Keratinocyte (primary cell): ENCODE results near the gene CHD3. TPM values are rescaled to one million over a fixed set of nuclear protein-coding genes. Genes with fewer than 3 reads are reported as not detected.
"Not testable (repeated sequence)": the region's sequence is repeated elsewhere in the genome, so short reads cannot be mapped to it uniquely, and the experiment has no call there.

Experiments used
- DNase-seq: peaks from one replicate; pipeline ENCODE4 v3.0.0-alpha.2; 2011; ENCODE audit warnings: low read depth, missing footprints, low spot score
- FAIRE-seq: peaks from 2 replicates; lab custom pipeline; 2011; peaks lifted over from hg19 to GRCh38; lab: Jason Lieb, UNC
- H2AFZ ChIP-seq: 2 replicates; pipeline ENCODE4 v1.6.0; 2012; ENCODE audit warnings: low read length, control low read depth, inconsistent platforms; ENCODE audit not compliant: control insufficient read depth
- H3K27ac ChIP-seq: 2 replicates; pipeline ENCODE4 v1.5.1; 2011; ENCODE audit warnings: low read length; ENCODE audit not compliant: control insufficient read depth, insufficient read depth
- H3K27me3 ChIP-seq: 3 replicates; pipeline ENCODE4 v1.6.0; 2011; ENCODE audit warnings: low read length; ENCODE audit not compliant: control insufficient read depth, insufficient read depth; ENCODE audit errors: extremely low read depth
- H3K36me3 ChIP-seq, 2 experiments: 2 replicates in 1 of 2; 3 replicates in 1 of 2; pipeline ENCODE4 v1.5.1; 2011; ENCODE audit warnings: low read length in 2 of 2, mild to moderate bottlenecking in 1 of 2; ENCODE audit not compliant: control insufficient read depth in 2 of 2, insufficient read depth in 2 of 2; ENCODE audit errors: extremely low read depth in 1 of 2
- H3K4me1 ChIP-seq: 3 replicates; pipeline ENCODE4 v1.5.1; 2011; ENCODE audit warnings: low read length; ENCODE audit not compliant: control insufficient read depth, insufficient read depth; ENCODE audit errors: extremely low read depth
- H3K4me2 ChIP-seq: 3 replicates; pipeline ENCODE4 v1.6.0; 2011; ENCODE audit warnings: low read depth, low read length; ENCODE audit not compliant: control insufficient read depth, insufficient read depth; ENCODE audit errors: extremely low read depth
- H3K4me3 ChIP-seq, 3 experiments: fragments of 200-600 bp in 1 of 3; sonication (generic) in 1 of 3; 2 replicates in 2 of 3; 3 replicates in 1 of 3; pipeline ENCODE4 v1.5.1; 2011 to 2016; ENCODE audit warnings: low read length in 3 of 3, mild to moderate bottlenecking in 3 of 3, control low read depth in 2 of 3, inconsistent platforms in 1 of 3, low read depth in 1 of 3, mixed read lengths in 1 of 3, mixed run types in 1 of 3, moderate library complexity in 1 of 3; ENCODE audit not compliant: control insufficient read depth in 2 of 3, insufficient read depth in 2 of 3; ENCODE audit errors: extremely low read depth in 1 of 3
- H3K79me2 ChIP-seq: 2 replicates; pipeline ENCODE4 v1.6.0; 2012; ENCODE audit warnings: low read length; ENCODE audit not compliant: control insufficient read depth, insufficient read depth
- H3K9ac ChIP-seq: 3 replicates; pipeline ENCODE4 v1.6.0; 2011; ENCODE audit warnings: low read length; ENCODE audit not compliant: control insufficient read depth, insufficient read depth; ENCODE audit errors: extremely low read depth
- H3K9me1 ChIP-seq: 3 replicates; pipeline ENCODE4 v1.6.0; 2011; ENCODE audit warnings: low read length; ENCODE audit not compliant: control insufficient read depth, insufficient read depth; ENCODE audit errors: extremely low read depth
- H3K9me3 ChIP-seq: 2 replicates; pipeline ENCODE4 v1.5.1; 2012; ENCODE audit warnings: low read depth, low read length; ENCODE audit not compliant: control insufficient read depth
- H4K20me1 ChIP-seq: 3 replicates; pipeline ENCODE4 v1.6.0; 2011; ENCODE audit warnings: low read length; ENCODE audit not compliant: control insufficient read depth, insufficient read depth; ENCODE audit errors: extremely low read depth
- EZH2 ChIP-seq: IDR thresholded peaks from one replicate; pipeline ENCODE4 v1.6.1; 2012; ENCODE audit warnings: inconsistent platforms, mild to moderate bottlenecking, low read length, moderate library complexity
- dilution Hi-C: fragments of 300-500 bp; cut with MboI; formaldehyde crosslinking; loops from one replicate; pipeline ENCODE4 v1.7.0; 2020; ENCODE audit warnings: low sequenced_read_pairs; ENCODE audit not compliant: extremely low pct_ligation_motif_present
- polyA plus RNA-seq, 5 experiments: library from polyadenylated mRNA; depleted of rRNA in 3 of 5; stranded (reverse) in 3 of 5; stranded (forward) in 1 of 5; unstranded in 1 of 5; fragments of >200 nt; gene quantifications; 1 replicate in 1 of 5; 2 replicates in 3 of 5; 3 replicates in 1 of 5; pipeline versions ENCODE4 v1.2.1 to v1.2.3, GENCODE V29; 2011 to 2012; ENCODE audit warnings: missing spikeins in 2 of 5, low read depth in 1 of 5, low replicate concordance in 1 of 5
- TF ChIP-seq, protein P1 (sequence below), 3 experiments: IDR thresholded peaks in 1 of 3; conservative IDR thresholded peaks in 1 of 3; optimal IDR thresholded peaks in 1 of 3; 2 replicates in 2 of 3; 3 replicates in 1 of 3; pipeline versions ENCODE3 to v1.5.1; 2011; ENCODE audit warnings: low read length in 3 of 3, mild to moderate bottlenecking in 3 of 3, moderate library complexity in 2 of 3, control low read depth in 1 of 3, inconsistent platforms in 1 of 3; ENCODE audit not compliant: insufficient read depth in 2 of 3; ENCODE audit errors: extremely low read depth in 1 of 3

Gene CHD3
- polyA plus RNA-seq, 1 donor (not counting 4 experiments of a cell fraction or from before 2014, with no cell fraction given): 30.1 TPM

DNA sequence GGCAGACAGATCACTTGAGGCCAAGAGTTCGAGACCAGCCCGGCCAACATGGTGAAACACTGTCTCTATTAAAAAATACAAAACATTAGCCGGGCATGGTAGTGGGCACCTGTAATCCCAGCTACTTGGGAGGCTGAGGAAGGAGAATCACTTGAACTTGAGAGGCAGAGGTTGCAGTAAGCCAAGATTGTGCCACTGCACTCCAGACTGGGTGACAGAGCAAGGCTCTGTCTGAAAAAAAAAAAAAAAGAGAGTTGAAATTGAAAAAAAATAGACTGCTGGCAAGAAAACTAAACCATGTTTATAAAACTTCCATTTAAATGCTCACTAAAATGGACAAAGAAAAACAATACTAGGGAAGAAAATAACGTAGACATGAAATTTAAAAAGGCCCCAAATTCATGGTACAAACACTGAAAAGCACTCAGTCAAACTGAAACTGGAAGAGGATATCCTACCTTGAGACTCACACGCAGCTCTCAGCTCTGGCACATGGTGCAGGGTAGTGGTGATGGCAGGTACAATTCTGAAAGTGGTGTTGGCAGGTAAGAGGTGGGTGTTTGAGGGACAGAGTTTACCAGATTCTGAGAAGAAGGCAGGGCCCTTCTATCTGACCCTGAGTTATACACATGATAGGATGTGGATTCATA lies 62.7 kb downstream of the CHD3 start:
- Histone ChIP-seq H2AFZ (no peak overlapping the region), H3K79me2 (no peaks in the 10 kb centered on the region), H3K27ac (no peak overlapping the region), H3K4me1 (no peaks in the 10 kb centered on the region), H3K4me2 (no peak overlapping the region), H3K9me3 (no peaks in the 10 kb centered on the region), H3K4me3 (no peak overlapping the region), H3K9ac (no peak overlapping the region), H3K27me3 (no peaks in the 10 kb centered on the region), H4K20me1 (no peaks in the 10 kb centered on the region), H3K36me3 (peaks cover 12 to 18% of the 10 kb centered on the region in 2 experiments), H3K9me1 (no peaks in the 10 kb centered on the region)
- FAIRE-seq (no peak), DNase-seq (no peak)
- dilution Hi-C loops: no loop called here
- TF ChIP-seq, protein P1, sequence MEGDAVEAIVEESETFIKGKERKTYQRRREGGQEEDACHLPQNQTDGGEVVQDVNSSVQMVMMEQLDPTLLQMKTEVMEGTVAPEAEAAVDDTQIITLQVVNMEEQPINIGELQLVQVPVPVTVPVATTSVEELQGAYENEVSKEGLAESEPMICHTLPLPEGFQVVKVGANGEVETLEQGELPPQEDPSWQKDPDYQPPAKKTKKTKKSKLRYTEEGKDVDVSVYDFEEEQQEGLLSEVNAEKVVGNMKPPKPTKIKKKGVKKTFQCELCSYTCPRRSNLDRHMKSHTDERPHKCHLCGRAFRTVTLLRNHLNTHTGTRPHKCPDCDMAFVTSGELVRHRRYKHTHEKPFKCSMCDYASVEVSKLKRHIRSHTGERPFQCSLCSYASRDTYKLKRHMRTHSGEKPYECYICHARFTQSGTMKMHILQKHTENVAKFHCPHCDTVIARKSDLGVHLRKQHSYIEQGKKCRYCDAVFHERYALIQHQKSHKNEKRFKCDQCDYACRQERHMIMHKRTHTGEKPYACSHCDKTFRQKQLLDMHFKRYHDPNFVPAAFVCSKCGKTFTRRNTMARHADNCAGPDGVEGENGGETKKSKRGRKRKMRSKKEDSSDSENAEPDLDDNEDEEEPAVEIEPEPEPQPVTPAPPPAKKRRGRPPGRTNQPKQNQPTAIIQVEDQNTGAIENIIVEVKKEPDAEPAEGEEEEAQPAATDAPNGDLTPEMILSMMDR (optimal IDR thresholded peaks at IDR 0.05 in 1 of 3, IDR thresholded peaks at IDR 0.05 in 1 of 3, conservative IDR thresholded peaks at IDR 0.05 in 1 of 3; ENCODE audit: extremely low read depth in 1 of 3, insufficient read depth in 2 of 3, low read length in 3 of 3): no peak
- no peak for TF ChIP-seq EZH2

DNA sequence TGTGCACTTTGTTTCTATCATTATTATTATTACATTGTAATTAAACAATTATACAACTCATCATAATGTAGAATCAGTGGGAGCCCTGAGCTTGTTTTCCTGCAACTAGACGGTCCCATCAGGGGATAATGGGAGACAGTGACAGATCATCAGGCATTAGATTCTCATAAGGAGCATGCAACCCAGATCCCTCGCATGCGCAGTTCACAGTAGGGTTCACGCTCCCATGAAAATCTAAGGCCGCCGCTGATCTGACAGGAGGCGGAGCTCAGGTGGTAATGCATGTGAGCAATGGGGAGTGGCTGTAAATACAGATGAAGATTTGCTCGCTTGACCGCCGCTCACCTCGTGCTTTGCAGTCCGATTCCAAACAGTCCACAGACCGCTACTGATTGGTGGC lies 64.7 kb downstream of the CHD3 start:
- H3K4me1 ChIP-seq, dilution Hi-C loops, H3K9me1 ChIP-seq, H3K4me3 ChIP-seq, H3K4me2 ChIP-seq, H3K9ac ChIP-seq, H3K27ac ChIP-seq, DNase-seq, H3K27me3 ChIP-seq, H4K20me1 ChIP-seq, H3K36me3 ChIP-seq, H3K79me2 ChIP-seq, H3K9me3 ChIP-seq, FAIRE-seq, H2AFZ ChIP-seq: not testable (repeated sequence)
